Measurements from ENCODE around the gene CACNA1I.

Gene CACNA1I

DNA sequence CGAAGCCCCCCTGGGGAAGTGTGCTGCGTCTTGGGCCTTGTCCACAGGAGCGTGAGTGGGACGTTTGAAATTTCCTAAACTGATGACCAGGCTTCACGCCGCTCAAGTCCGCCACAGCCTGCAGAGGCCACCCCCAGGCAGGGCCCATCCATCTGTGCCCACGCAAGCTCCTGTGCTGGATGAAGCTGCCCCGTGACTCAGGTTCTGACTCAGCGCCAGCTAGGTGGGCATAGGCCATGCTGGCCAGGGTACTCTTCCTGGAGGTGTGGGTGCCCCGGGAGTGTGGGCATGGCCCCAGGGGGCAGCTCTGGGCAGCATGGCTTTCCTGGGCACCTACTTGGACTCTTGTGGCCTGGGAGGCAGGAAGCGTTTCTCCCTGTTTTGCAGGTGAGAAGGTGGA is 134.8 kb downstream of the CACNA1I start:
- no peak for TF ChIP-seq CTCF (IDR thresholded peaks at IDR 0.05; ENCODE audit: low read depth, low read length, missing control alignments)
- DNase-seq (ENCODE audit: low read depth), result no peak
- no peak overlapping the region for H3K4me3 ChIP-seq (ENCODE audit: low read depth, low read length)
- in situ Hi-C loops (cut with HindIII; ENCODE audit: low sequenced_read_pairs), result no loop called here

DNA sequence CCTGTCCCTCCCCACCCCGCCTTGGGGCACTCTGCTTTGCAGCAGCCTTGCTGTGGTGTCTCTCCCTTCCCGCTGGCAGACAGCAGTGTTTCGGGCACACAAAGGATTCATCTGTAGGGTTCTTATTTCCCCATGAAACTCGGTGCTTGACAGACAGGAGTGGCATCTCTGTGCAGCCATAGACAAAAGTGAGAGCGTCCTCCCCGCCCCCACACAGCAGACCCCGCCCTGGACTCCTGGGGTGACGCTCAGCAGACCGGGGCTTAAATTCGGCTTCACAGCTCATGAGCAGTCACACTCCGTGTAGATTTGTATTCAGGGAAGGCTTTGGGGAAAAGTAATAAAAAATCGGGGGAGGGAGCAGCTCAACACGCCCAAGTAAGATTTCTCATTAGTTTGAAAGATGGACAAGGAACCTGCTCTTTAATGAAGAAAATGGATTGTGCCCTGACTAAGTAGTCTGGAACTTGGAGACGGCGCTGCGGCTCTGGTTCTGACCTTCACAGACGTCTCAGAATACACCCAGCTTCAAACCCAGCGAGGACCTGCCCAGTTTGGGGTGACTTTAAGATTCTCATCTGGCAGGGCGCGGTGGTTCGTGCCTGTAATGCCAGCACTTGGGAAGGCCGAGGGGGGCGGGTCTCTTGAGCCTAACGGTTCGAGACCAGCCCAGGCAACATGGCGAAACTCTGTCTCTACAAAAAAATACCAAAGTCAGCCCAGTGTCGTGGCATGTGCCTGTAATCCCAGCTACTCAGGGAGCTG is 136.0 kb downstream of the CACNA1I start:
- TF ChIP-seq CTCF (IDR thresholded peaks at IDR 0.05; ENCODE audit: low read depth, low read length, missing control alignments), result no peak
- DNase-seq (ENCODE audit: low read depth), result no peak
- no peak overlapping the region for H3K4me3 ChIP-seq (ENCODE audit: low read depth, low read length)
- in situ Hi-C loops (cut with HindIII; ENCODE audit: low sequenced_read_pairs), result no loop called here

- no peak overlapping the region for H3K4me3 ChIP-seq (ENCODE audit: low read depth, low read length)
- DNase-seq (ENCODE audit: low read depth), result no peak
- TF ChIP-seq CTCF (IDR thresholded peaks at IDR 0.05; ENCODE audit: low read depth, low read length, missing control alignments), result no peak
- in situ Hi-C loops (cut with HindIII; ENCODE audit: low sequenced_read_pairs), result no loop called here
These were observed 136.8 kb downstream of the CACNA1I start for GRCh38 chr22:39707351-39707750.

DNA sequence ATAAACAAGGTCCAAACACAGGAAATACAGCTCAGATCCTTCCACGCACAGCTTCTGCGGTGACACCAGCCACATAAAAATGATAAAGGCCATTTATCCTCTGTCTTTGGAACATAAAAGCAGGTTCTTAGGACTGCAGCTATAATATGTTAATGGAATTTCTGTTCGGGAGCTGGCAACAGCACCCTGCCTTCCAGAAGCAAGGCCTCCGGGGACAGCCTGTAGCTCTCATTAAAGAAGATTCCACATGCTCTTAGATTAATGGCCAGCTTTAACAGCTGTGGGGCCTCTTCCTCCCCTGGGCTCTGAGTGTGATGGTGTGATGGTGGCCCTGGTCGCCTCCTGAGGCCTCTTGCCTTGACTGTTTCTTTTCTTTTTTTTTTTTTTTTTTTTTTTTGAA is 137.3 kb downstream of the CACNA1I start:
- no peak for TF ChIP-seq CTCF (IDR thresholded peaks at IDR 0.05; ENCODE audit: low read depth, low read length, missing control alignments)
- H3K4me3 ChIP-seq (ENCODE audit: low read depth, low read length), result no peak overlapping the region
- no peak for DNase-seq (ENCODE audit: low read depth)
- in situ Hi-C loops (cut with HindIII; ENCODE audit: low sequenced_read_pairs), result no loop called here

GRCh38 chr22:39710380-39711150 is 140.0 kb downstream of the CACNA1I start:
- DNase-seq (ENCODE audit: low read depth), result no peak
- in situ Hi-C loops (cut with HindIII; ENCODE audit: low sequenced_read_pairs), result no loop called here
- no peak for TF ChIP-seq CTCF (IDR thresholded peaks at IDR 0.05; ENCODE audit: low read depth, low read length, missing control alignments)
- no peak overlapping the region for H3K4me3 ChIP-seq (ENCODE audit: low read depth, low read length)

- no peak for TF ChIP-seq CTCF (IDR thresholded peaks at IDR 0.05; ENCODE audit: low read depth, low read length, missing control alignments)
- in situ Hi-C loops (cut with HindIII; ENCODE audit: low sequenced_read_pairs), result no loop called here
- DNase-seq (ENCODE audit: low read depth), result no peak
- no peak overlapping the region for H3K4me3 ChIP-seq (ENCODE audit: low read depth, low read length)
These were observed 141.5 kb downstream of the CACNA1I start for GRCh38 chr22:39712081-39712480.

Data from astrocyte of the cerebellum (primary cell).